Activated T-helper 1 cell treated with anti-CD3 and anti-CD28 coated beads, Interleukin-2, amount 50 U/mL, for 16 hours (primary cell): ENCODE data around the gene STXBP5L.
"Not testable (repeated sequence)": the region's sequence is repeated elsewhere in the genome, so short reads cannot be mapped to it uniquely, and the experiment has no call there.

Source experiments
- DNase-seq, 2 donors: peaks; one replicate each; pipeline ENCODE4 v3.0.0-alpha.2; 2020; ENCODE audit warnings: low read depth in 1 of 2, low spot score in 1 of 2

Gene STXBP5L

GRCh38 chr3:120988994-120989393 lies 81.0 kb downstream of the STXBP5L start:
- no peak for DNase-seq

- no peak for DNase-seq
Observed at GRCh38 chr3:121018917-121019321, 110.9 kb downstream of the STXBP5L start.

- no peak for DNase-seq
Observed at GRCh38 chr3:121063628-121064027, 155.6 kb downstream of the STXBP5L start.

GRCh38 chr3:121064121-121064520 lies 156.1 kb downstream of the STXBP5L start:
- DNase-seq: no peak

- no peak for DNase-seq
Observed at GRCh38 chr3:121072133-121072532, 164.1 kb downstream of the STXBP5L start.

- DNase-seq: no peak
Observed at GRCh38 chr3:121073011-121073410, 165.0 kb downstream of the STXBP5L start.

GRCh38 chr3:121075191-121075590 lies 167.2 kb downstream of the STXBP5L start:
- no peak for DNase-seq

- not testable (repeated sequence) for DNase-seq
Observed at GRCh38 chr3:121078378-121079101, 170.5 kb downstream of the STXBP5L start.

GRCh38 chr3:121096953-121097352 lies 188.9 kb downstream of the STXBP5L start:
- no peak for DNase-seq

GRCh38 chr3:121111086-121111485 lies 203.1 kb downstream of the STXBP5L start:
- DNase-seq: not testable (repeated sequence)

GRCh38 chr3:121111914-121112612 lies 204.1 kb downstream of the STXBP5L start:
- DNase-seq: no peak

GRCh38 chr3:121126033-121126706 lies 218.2 kb downstream of the STXBP5L start:
- no peak for DNase-seq

GRCh38 chr3:121126707-121127035 lies 218.7 kb downstream of the STXBP5L start:
- no peak for DNase-seq

GRCh38 chr3:121152573-121152972 lies 244.6 kb downstream of the STXBP5L start:
- DNase-seq: no peak

- DNase-seq: no peak
Observed at GRCh38 chr3:121153851-121154250, 245.8 kb downstream of the STXBP5L start.

GRCh38 chr3:121155028-121155427 lies 247.0 kb downstream of the STXBP5L start:
- no peak for DNase-seq

GRCh38 chr3:121165397-121165837 lies 257.4 kb downstream of the STXBP5L start:
- DNase-seq: no peak

- DNase-seq: no peak
Observed at GRCh38 chr3:121167374-121168139, 259.6 kb downstream of the STXBP5L start.

GRCh38 chr3:121175083-121175482 lies 267.1 kb downstream of the STXBP5L start:
- no peak for DNase-seq

- DNase-seq: not testable (repeated sequence)
Observed at GRCh38 chr3:121190626-121191025, 282.6 kb downstream of the STXBP5L start.

- no peak for DNase-seq
Observed at GRCh38 chr3:121202573-121202972, 294.6 kb downstream of the STXBP5L start.
